IMR-90 (cell line): ENCODE results near the gene PPP1R13L. TPM values are rescaled to one million over a fixed set of nuclear protein-coding genes. Genes with fewer than 3 reads are reported as not detected.

ENCODE experiments used
- ATAC-seq: fragments of 200-7000 bp; cut with Tn5 transposase; 2 replicates; pipeline ENCODE4 v1.9.1; 2020; ENCODE audit warnings: low read depth, mild to moderate bottlenecking, moderate library complexity
- BruUV-seq: library from RNA; stranded (reverse); fragments of 400-500 nt; replicated peaks from 2 replicates; lab custom pipeline; 2021; lab: Mats Ljungman, UMichigan
- CTCF ChIA-PET: fragments of 300-600 bp; formaldehyde crosslinking; extraction: SDS; loops from one replicate; lab custom pipeline; 2021; ENCODE audit warnings: antibody characterized with exemption; lab: Yijun Ruan, JAX
- POLR2A ChIA-PET: fragments of 300-600 bp; sonication (Branson Sonifier 250); formaldehyde crosslinking; loops from one replicate; lab custom pipeline; 2022; ENCODE audit warnings: antibody characterized with exemption; ENCODE audit not compliant: unreplicated experiment; lab: Charles Lee
- DNase-seq: peaks from one replicate; pipeline ENCODE4 v3.0.0; 2013
- H2AFZ ChIP-seq: replicated peaks from 2 replicates; pipeline ENCODE3; 2013; ENCODE audit warnings: low read length, mild to moderate bottlenecking; ENCODE audit not compliant: poor library complexity
- H2AK5ac ChIP-seq: 2 replicates; pipeline ENCODE4 v1.6.1; 2013; ENCODE audit warnings: low read depth, low read length, inconsistent platforms
- H2AK9ac ChIP-seq: replicated peaks from 2 replicates; pipeline ENCODE3; 2013; ENCODE audit warnings: mild to moderate bottlenecking, low read depth, low read length, moderate library complexity; ENCODE audit not compliant: poor library complexity
- H2BK120ac ChIP-seq: 2 replicates; pipeline ENCODE4 v1.6.1; 2013; ENCODE audit warnings: low read depth, low read length, inconsistent platforms
- H2BK15ac ChIP-seq: 3 replicates; pipeline ENCODE4 v1.6.1; 2013; ENCODE audit warnings: low read depth, low read length, inconsistent platforms
- H2BK20ac ChIP-seq: 2 replicates; pipeline ENCODE4 v1.6.1; 2013; ENCODE audit warnings: low read depth, mild to moderate bottlenecking, inconsistent platforms, low read length, moderate library complexity
- H2BK5ac ChIP-seq: 2 replicates; pipeline ENCODE4 v1.6.1; 2013; ENCODE audit warnings: mild to moderate bottlenecking, low read depth, low read length, inconsistent platforms; ENCODE audit not compliant: poor library complexity, severe bottlenecking
- H3K14ac ChIP-seq: replicated peaks from 2 replicates; pipeline ENCODE4 v1.6.1; 2013; ENCODE audit warnings: low read depth, low read length, inconsistent platforms
- H3K18ac ChIP-seq: 2 replicates; pipeline ENCODE4 v1.6.1; 2013; ENCODE audit warnings: low read depth, low read length, control low read depth
- H3K23ac ChIP-seq: 2 replicates; pipeline ENCODE4 v1.6.1; 2013; ENCODE audit warnings: low read depth, low read length, inconsistent platforms
- H3K27ac ChIP-seq: 2 replicates; pipeline ENCODE4 v1.5.1; 2013; ENCODE audit warnings: mild to moderate bottlenecking, control low read depth, low read length; ENCODE audit not compliant: insufficient read depth
- H3K27me3 ChIP-seq: 2 replicates; pipeline ENCODE4 v1.6.1; 2013; ENCODE audit warnings: low read length; ENCODE audit not compliant: control insufficient read depth, insufficient read depth
- H3K36me3 ChIP-seq: 2 replicates; pipeline ENCODE4 v1.6.1; 2013; ENCODE audit warnings: low read length, mixed read lengths; ENCODE audit not compliant: control insufficient read depth, insufficient read depth
- H3K4ac ChIP-seq: 2 replicates; pipeline ENCODE4 v1.6.1; 2013; ENCODE audit warnings: low read depth, low read length, inconsistent platforms
- H3K4me1 ChIP-seq: 2 replicates; pipeline ENCODE4 v1.6.1; 2013; ENCODE audit warnings: low read length, mixed read lengths; ENCODE audit not compliant: control insufficient read depth, insufficient read depth
- H3K4me2 ChIP-seq: 2 replicates; pipeline ENCODE4 v1.6.1; 2013; ENCODE audit warnings: low read depth, mild to moderate bottlenecking, control low read depth, low read length, moderate library complexity
- H3K4me3 ChIP-seq: 2 replicates; pipeline ENCODE4 v1.5.1; 2013; ENCODE audit warnings: low read depth, mild to moderate bottlenecking, control low read depth, low read length, moderate library complexity; ENCODE audit not compliant: insufficient read depth
- H3K56ac ChIP-seq: 2 replicates; pipeline ENCODE4 v1.6.1; 2013; ENCODE audit warnings: low read length, inconsistent platforms; ENCODE audit not compliant: insufficient read depth; ENCODE audit errors: extremely low read depth
- H3K79me1 ChIP-seq, 2 experiments: 2 replicates each; pipeline ENCODE4 v1.6.1; 2013; ENCODE audit warnings: low read length in 2 of 2, inconsistent platforms in 1 of 2, low read depth in 1 of 2
- H3K9ac ChIP-seq: 2 replicates; pipeline ENCODE4 v1.6.1; 2013; ENCODE audit warnings: low read depth, low read length, control low read depth
- H3K9me1 ChIP-seq: 2 replicates; pipeline ENCODE4 v1.6.1; 2013; ENCODE audit warnings: low read length, inconsistent platforms; ENCODE audit not compliant: insufficient read depth
- H3K9me3 ChIP-seq: 2 replicates; pipeline ENCODE4 v1.6.1; 2013; ENCODE audit warnings: low read length; ENCODE audit not compliant: control insufficient read depth, insufficient read depth
- H4K20me1 ChIP-seq: 2 replicates; pipeline ENCODE4 v1.6.1; 2013; ENCODE audit warnings: low read length, inconsistent platforms; ENCODE audit not compliant: insufficient read depth
- H4K5ac ChIP-seq: 2 replicates; pipeline ENCODE4 v1.6.1; 2013; ENCODE audit warnings: mild to moderate bottlenecking, low read depth, low read length, control low read depth
- H4K8ac ChIP-seq, 2 experiments: 2 replicates each; pipeline ENCODE4 v1.6.1; 2013; ENCODE audit warnings: low read depth in 2 of 2, low read length in 2 of 2, control low read depth in 1 of 2, inconsistent platforms in 1 of 2
- H4K91ac ChIP-seq: 2 replicates; pipeline ENCODE4 v1.6.1; 2013; ENCODE audit warnings: low read depth, low read length, inconsistent platforms; ENCODE audit not compliant: insufficient read depth
- CHD1 ChIP-seq: IDR thresholded peaks from 2 replicates; pipeline ENCODE4 v1.6.1; 2012; ENCODE audit warnings: low read depth, low read length, improper control_type of control experiment
- FOS ChIP-seq: fragments of 150-350 bp; IDR thresholded peaks from 2 replicates; pipeline ENCODE4 v1.6.1; 2016; ENCODE audit warnings: low read depth, low read length
- POLR2A ChIP-seq: IDR thresholded peaks from 2 replicates; pipeline ENCODE4 v1.6.1; 2012; ENCODE audit warnings: mild to moderate bottlenecking, low read depth, low read length
- RAD21 ChIP-seq: IDR thresholded peaks from 2 replicates; pipeline ENCODE4 v1.6.1; 2012; ENCODE audit warnings: low read length, improper control_type of control experiment
- RCOR1 ChIP-seq: IDR thresholded peaks from 2 replicates; pipeline ENCODE4 v1.6.1; 2012; ENCODE audit warnings: mild to moderate bottlenecking, low read length, improper control_type of control experiment; ENCODE audit not compliant: insufficient replicate concordance
- SMC3 ChIP-seq: fragments of 150-350 bp; IDR thresholded peaks from 2 replicates; pipeline ENCODE4 v1.6.1; 2016; ENCODE audit warnings: low read depth, mild to moderate bottlenecking, antibody characterized with exemption, low read length, moderate library complexity
- WGBS, 2 experiments: methylation state at CpG; one replicate each; pipeline versions ENCODE4 v1.1.5 to v1.1.7; 2013; ENCODE audit warnings: missing lambda C conversion rate in 2 of 2; ENCODE audit not compliant: insufficient read length in 1 of 2; ENCODE audit errors: extremely low coverage in 2 of 2; 5-methylcytosine and 5-hydroxymethylcytosine counted together
- dilution Hi-C: fragments of 300-500 bp; cut with HindIII; formaldehyde crosslinking; loops from one replicate; pipeline ENCODE4 v1.14.3; 2018; ENCODE audit warnings: low sequenced_read_pairs; ENCODE audit not compliant: unreplicated experiment
- in situ Hi-C: fragments of 300-500 bp; cut with MboI; formaldehyde crosslinking; loops from 3 replicates; pipeline ENCODE4 v1.14.3; 2019; ENCODE audit warnings: low sequenced_read_pairs, inconsistent platforms, mixed read lengths
- intact Hi-C: fragments of 100-400 bp; cut with micrococcal nuclease; formaldehyde crosslinking; loops from 2 replicates; pipeline ENCODE4 v1.10.0; 2022
- polyA plus RNA-seq, 3 experiments: library from polyadenylated mRNA; depleted of rRNA; stranded (reverse); fragments of >200 nt; gene quantifications; 2 replicates each; pipeline ENCODE4 v1.2.3, GENCODE V29; 2012; ENCODE audit warnings: low replicate concordance in 1 of 3
- total RNA-seq: library from RNA; depleted of rRNA; stranded (reverse); fragments of >200 nt; gene quantifications from 2 replicates; pipeline ENCODE4 v1.2.3, GENCODE V29; 2012
- TF ChIP-seq, protein P1 (sequence below): fragments of 150-350 bp; IDR thresholded peaks from 2 replicates; pipeline ENCODE4 v1.6.1; 2016; ENCODE audit warnings: low read depth, mild to moderate bottlenecking, low read length, moderate library complexity, borderline replicate concordance
- TF ChIP-seq, protein P2 (sequence below): conservative IDR thresholded peaks from 2 replicates; pipeline ENCODE4 v1.5.1; 2012; ENCODE audit warnings: mild to moderate bottlenecking, low read depth, low read length, improper control_type of control experiment

The PPP1R13L gene
- total and polyA plus RNA-seq, 2 of the 4 experiments (the other 2 are of a cell fraction) = 3.0 to 13.3 TPM

DNA sequence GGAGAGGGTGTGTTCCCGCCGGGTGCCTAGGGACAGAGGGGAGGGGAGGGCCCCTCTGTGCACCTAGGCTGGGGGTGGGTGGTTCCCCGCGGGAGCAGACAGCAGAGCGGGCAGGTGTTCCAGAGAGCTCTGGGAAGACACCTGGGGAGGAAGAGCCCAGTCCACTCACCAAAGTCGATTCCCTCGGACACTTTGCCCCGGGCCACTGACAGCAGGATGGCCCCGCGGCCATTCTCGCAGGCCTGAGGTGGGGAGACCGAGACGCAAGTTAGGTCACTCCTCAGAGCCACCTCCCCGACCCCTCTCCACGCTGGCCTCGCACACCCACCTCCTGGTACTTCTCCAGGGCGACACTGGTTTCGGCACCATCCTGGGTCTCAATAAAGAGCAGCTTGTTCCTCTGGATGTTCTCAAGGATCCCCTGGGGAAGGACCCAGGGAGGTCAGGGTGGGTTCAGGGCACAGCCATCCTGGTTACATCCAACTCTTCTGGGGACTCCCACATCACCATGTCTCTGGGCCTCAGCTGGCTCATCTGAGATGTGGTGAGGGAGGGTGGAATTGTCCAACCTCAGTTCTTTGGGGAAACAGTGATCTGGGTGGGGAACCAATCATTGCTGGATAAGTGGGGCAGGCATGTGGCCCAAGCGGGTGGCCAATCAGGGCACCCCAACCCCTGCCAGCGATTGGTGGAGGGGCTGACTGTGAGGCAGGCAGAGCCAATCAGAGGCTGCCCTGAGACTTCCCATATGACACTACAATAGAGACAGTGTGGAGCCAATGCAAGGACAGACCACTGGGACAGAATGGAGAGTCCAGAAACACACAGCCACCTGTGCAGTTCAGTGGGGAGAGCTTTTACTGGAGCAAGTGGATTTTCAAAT is 51.7 kb downstream of the PPP1R13L start:
- ATAC-seq (no peak), DNase-seq (no peak)
- Histone ChIP-seq H3K4me3 (no peak overlapping the region), H3K79me1 (peaks cover 0 to 10% of the 10 kb centered on the region in 2 experiments; a peak in 2 of 4 replicates), H2BK5ac (no peak overlapping the region), H2BK20ac (no peak overlapping the region), H3K23ac (no peak overlapping the region), H3K9me1 (peaks cover 2% of the 10 kb centered on the region; the same call in 1 of the 2 replicates), H3K9me3 (no peaks in the 10 kb centered on the region), H2AK5ac (no peak overlapping the region), H2BK15ac (no peak overlapping the region), H4K5ac (no peak overlapping the region), H4K20me1 (peaks cover 12% of the 10 kb centered on the region), H2AFZ (no peak overlapping the region), H3K4ac (no peak overlapping the region), H3K4me2 (no peak overlapping the region), H2AK9ac (no peak overlapping the region), H3K18ac (no peak overlapping the region), H3K36me3 (peaks cover 51% of the 10 kb centered on the region), H3K4me1 (no peaks in the 10 kb centered on the region), H3K27me3 (no peaks in the 10 kb centered on the region), H3K27ac (no peak overlapping the region), H4K8ac (no peak overlapping the region), H2BK120ac (no peak overlapping the region), H3K9ac (no peak overlapping the region), H4K91ac (no peak overlapping the region), H3K14ac (no peak overlapping the region), H3K56ac (no peak overlapping the region)
- ChIA-PET CTCF (no interaction called here), POLR2A (no interaction called here)
- no peak for TF ChIP-seq RCOR1
- TF ChIP-seq CHD1 = no peak
- TF ChIP-seq POLR2A = no peak
- TF ChIP-seq, protein P1, sequence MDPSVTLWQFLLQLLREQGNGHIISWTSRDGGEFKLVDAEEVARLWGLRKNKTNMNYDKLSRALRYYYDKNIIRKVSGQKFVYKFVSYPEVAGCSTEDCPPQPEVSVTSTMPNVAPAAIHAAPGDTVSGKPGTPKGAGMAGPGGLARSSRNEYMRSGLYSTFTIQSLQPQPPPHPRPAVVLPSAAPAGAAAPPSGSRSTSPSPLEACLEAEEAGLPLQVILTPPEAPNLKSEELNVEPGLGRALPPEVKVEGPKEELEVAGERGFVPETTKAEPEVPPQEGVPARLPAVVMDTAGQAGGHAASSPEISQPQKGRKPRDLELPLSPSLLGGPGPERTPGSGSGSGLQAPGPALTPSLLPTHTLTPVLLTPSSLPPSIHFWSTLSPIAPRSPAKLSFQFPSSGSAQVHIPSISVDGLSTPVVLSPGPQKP = no peak
- TF ChIP-seq FOS = no peak
- TF ChIP-seq, protein P2, sequence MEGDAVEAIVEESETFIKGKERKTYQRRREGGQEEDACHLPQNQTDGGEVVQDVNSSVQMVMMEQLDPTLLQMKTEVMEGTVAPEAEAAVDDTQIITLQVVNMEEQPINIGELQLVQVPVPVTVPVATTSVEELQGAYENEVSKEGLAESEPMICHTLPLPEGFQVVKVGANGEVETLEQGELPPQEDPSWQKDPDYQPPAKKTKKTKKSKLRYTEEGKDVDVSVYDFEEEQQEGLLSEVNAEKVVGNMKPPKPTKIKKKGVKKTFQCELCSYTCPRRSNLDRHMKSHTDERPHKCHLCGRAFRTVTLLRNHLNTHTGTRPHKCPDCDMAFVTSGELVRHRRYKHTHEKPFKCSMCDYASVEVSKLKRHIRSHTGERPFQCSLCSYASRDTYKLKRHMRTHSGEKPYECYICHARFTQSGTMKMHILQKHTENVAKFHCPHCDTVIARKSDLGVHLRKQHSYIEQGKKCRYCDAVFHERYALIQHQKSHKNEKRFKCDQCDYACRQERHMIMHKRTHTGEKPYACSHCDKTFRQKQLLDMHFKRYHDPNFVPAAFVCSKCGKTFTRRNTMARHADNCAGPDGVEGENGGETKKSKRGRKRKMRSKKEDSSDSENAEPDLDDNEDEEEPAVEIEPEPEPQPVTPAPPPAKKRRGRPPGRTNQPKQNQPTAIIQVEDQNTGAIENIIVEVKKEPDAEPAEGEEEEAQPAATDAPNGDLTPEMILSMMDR = no peak
- TF ChIP-seq SMC3 = no peak
- TF ChIP-seq RAD21 = no peak
- in situ Hi-C loops (no loop called here), dilution Hi-C loops (no loop called here), intact Hi-C loops (no loop called here)
- no TSS peak for BruUV-seq
- WGBS, 2 experiments = 100% methylated on average over 2 of the region's 20 CpGs; no CpG with 5 or more reads in 1 of the 2 experiments
